RWPE2 (cell line): Measurements from ENCODE around the gene BRCA2.

ENCODE experiments used
- ATAC-seq: fragments of 200-7000 bp; cut with Tn5 transposase; 3 replicates; pipeline ENCODE4 v1.9.1; 2021; ENCODE audit warnings: low read depth
- DNase-seq: peaks from one replicate; pipeline ENCODE4 v3.0.0-alpha.2; 2020; ENCODE audit warnings: low spot score
- H3K27ac ChIP-seq: fragments of 450-650 bp; 2 replicates; pipeline ENCODE4 v1.5.1; 2017; ENCODE audit warnings: mild to moderate bottlenecking; ENCODE audit not compliant: poor library complexity, severe bottlenecking
- H3K27me3 ChIP-seq: fragments of 250-450 bp; sonication (Bioruptor Pico); 2 replicates; pipeline ENCODE4 v1.5.1; 2021; ENCODE audit warnings: mild to moderate bottlenecking, moderate library complexity; ENCODE audit not compliant: insufficient read depth, poor library complexity, severe bottlenecking
- H3K36me3 ChIP-seq: fragments of 250-450 bp; sonication (Bioruptor Pico); 2 replicates; pipeline ENCODE4 v1.5.1; 2020; ENCODE audit warnings: low read depth, mild to moderate bottlenecking, moderate library complexity
- H3K4me1 ChIP-seq: fragments of 250-450 bp; sonication (Bioruptor Pico); 2 replicates; pipeline ENCODE4 v1.5.1; 2021; ENCODE audit warnings: mild to moderate bottlenecking, moderate library complexity; ENCODE audit not compliant: insufficient read depth, poor library complexity, severe bottlenecking
- H3K4me3 ChIP-seq: fragments of 250-450 bp; sonication (Bioruptor Pico); 2 replicates; pipeline ENCODE4 v1.5.1; 2021; ENCODE audit warnings: mild to moderate bottlenecking, moderate library complexity; ENCODE audit not compliant: severe bottlenecking
- H3K9me3 ChIP-seq: fragments of 250-450 bp; sonication (Bioruptor Pico); 2 replicates; pipeline ENCODE4 v1.5.1; 2021; ENCODE audit warnings: mild to moderate bottlenecking, moderate library complexity; ENCODE audit not compliant: severe bottlenecking
- CTCF ChIP-seq: fragments of 450-650 bp; IDR thresholded peaks from one replicate; pipeline ENCODE4 v1.5.1; 2017; ENCODE audit warnings: mild to moderate bottlenecking, moderate library complexity; ENCODE audit not compliant: poor library complexity, severe bottlenecking

The BRCA2 gene

GRCh38 chr13:32362574-32362973 lies 47.3 kb downstream of the BRCA2 start:
- Histone ChIP-seq H3K27ac (no peak overlapping the region), H3K27me3 (no peaks in the 10 kb centered on the region), H3K36me3 (peaks cover 55% of the 10 kb centered on the region), H3K9me3 (no peaks in the 10 kb centered on the region), H3K4me1 (no peaks in the 10 kb centered on the region), H3K4me3 (no peak overlapping the region)
- DNase-seq, result no peak
- TF ChIP-seq CTCF, result no peak
- ATAC-seq, result no peak

- Histone ChIP-seq H3K4me3 (no peak overlapping the region), H3K36me3 (peaks cover 49% of the 10 kb centered on the region), H3K27me3 (no peaks in the 10 kb centered on the region), H3K4me1 (no peaks in the 10 kb centered on the region), H3K27ac (no peak overlapping the region), H3K9me3 (no peaks in the 10 kb centered on the region)
- ATAC-seq, result no peak
- no peak for DNase-seq
- TF ChIP-seq CTCF, result no peak
Measured at GRCh38 chr13:32370805-32371204, 55.5 kb downstream of the BRCA2 start.

- Histone ChIP-seq H3K27ac (no peak overlapping the region), H3K4me3 (no peak overlapping the region), H3K4me1 (no peaks in the 10 kb centered on the region), H3K9me3 (no peaks in the 10 kb centered on the region), H3K27me3 (no peaks in the 10 kb centered on the region), H3K36me3 (peaks cover 68% of the 10 kb centered on the region)
- DNase-seq (no peak), ATAC-seq (no peak)
- no peak for TF ChIP-seq CTCF
Measured at GRCh38 chr13:32376642-32377415, 61.5 kb downstream of the BRCA2 start.

- H3K4me3 ChIP-seq, result no peak overlapping the region
- H3K36me3 ChIP-seq, result peaks cover 70% of the 10 kb centered on the region
- H3K27me3 ChIP-seq, result no peaks in the 10 kb centered on the region
- H3K4me1 ChIP-seq, result no peaks in the 10 kb centered on the region
- no peak overlapping the region for H3K27ac ChIP-seq
- no peak for TF ChIP-seq CTCF
- DNase-seq (no peak), ATAC-seq (no peak)
- H3K9me3 ChIP-seq, result no peaks in the 10 kb centered on the region
Measured at GRCh38 chr13:32378012-32378411, 62.7 kb downstream of the BRCA2 start.

GRCh38 chr13:32381539-32381938 lies 66.2 kb downstream of the BRCA2 start:
- Histone ChIP-seq H3K4me3 (no peak overlapping the region), H3K36me3 (peaks cover 62% of the 10 kb centered on the region), H3K9me3 (no peaks in the 10 kb centered on the region), H3K27me3 (no peaks in the 10 kb centered on the region), H3K27ac (no peak overlapping the region), H3K4me1 (no peaks in the 10 kb centered on the region)
- TF ChIP-seq CTCF, result peak; percentile 22
- DNase-seq (no peak), ATAC-seq (no peak)
